GM19193 (cell line): ENCODE data around the gene ADCY6.

Source experiments
- POLR2A ChIP-seq: IDR thresholded peaks from 4 replicates; pipeline ENCODE4 v1.6.1; 2011; ENCODE audit not compliant: insufficient read depth, insufficient read length; ENCODE audit errors: extremely low read depth

ADCY6 gene

GRCh38 chr12:48788854-48789775 is at the start of gene ADCY6:
ADCY6 (minus strand) TSS chr12:48789089; CDS start chr12:48783434, 5,655 bp downstream.
- peak; percentile 43 for TF ChIP-seq POLR2A

GRCh38 chr12:48838048-48838447 is 49.2 kb upstream of the ADCY6 start:
- TF ChIP-seq POLR2A = no peak

- no peak for TF ChIP-seq POLR2A
These were observed 43.6 kb upstream of the ADCY6 start for GRCh38 chr12:48832321-48833060.

GRCh38 chr12:48831257-48831656 is 42.4 kb upstream of the ADCY6 start:
- TF ChIP-seq POLR2A = no peak

- no peak for TF ChIP-seq POLR2A
These were observed 40.1 kb upstream of the ADCY6 start for GRCh38 chr12:48828841-48829575.

GRCh38 chr12:48828293-48828692 is 39.4 kb upstream of the ADCY6 start:
- no peak for TF ChIP-seq POLR2A

- TF ChIP-seq POLR2A = no peak
These were observed 38.7 kb upstream of the ADCY6 start for GRCh38 chr12:48827513-48828096.

- TF ChIP-seq POLR2A = no peak
These were observed 38.1 kb upstream of the ADCY6 start for GRCh38 chr12:48827026-48827425.

GRCh38 chr12:48826209-48826855 is 37.4 kb upstream of the ADCY6 start:
- TF ChIP-seq POLR2A = no peak

GRCh38 chr12:48824905-48825304 is 36.0 kb upstream of the ADCY6 start:
- no peak for TF ChIP-seq POLR2A

GRCh38 chr12:48824112-48824511 is 35.2 kb upstream of the ADCY6 start:
- TF ChIP-seq POLR2A = no peak

GRCh38 chr12:48823281-48823680 is 34.4 kb upstream of the ADCY6 start:
- no peak for TF ChIP-seq POLR2A

GRCh38 chr12:48822711-48823110 is 33.8 kb upstream of the ADCY6 start:
- TF ChIP-seq POLR2A = no peak

GRCh38 chr12:48822139-48822538 is 33.2 kb upstream of the ADCY6 start:
- TF ChIP-seq POLR2A = no peak
